Amniotic epithelial cell (primary cell): ENCODE results near the gene DMP1.
"Not testable (repeated sequence)": the region's sequence is repeated elsewhere in the genome, so short reads cannot be mapped to it uniquely, and the experiment has no call there.

Experiments used
- DNase-seq: peaks from one replicate; pipeline ENCODE4 v3.0.0-alpha.2; 2010; ENCODE audit warnings: low read depth

DMP1 gene

DNA sequence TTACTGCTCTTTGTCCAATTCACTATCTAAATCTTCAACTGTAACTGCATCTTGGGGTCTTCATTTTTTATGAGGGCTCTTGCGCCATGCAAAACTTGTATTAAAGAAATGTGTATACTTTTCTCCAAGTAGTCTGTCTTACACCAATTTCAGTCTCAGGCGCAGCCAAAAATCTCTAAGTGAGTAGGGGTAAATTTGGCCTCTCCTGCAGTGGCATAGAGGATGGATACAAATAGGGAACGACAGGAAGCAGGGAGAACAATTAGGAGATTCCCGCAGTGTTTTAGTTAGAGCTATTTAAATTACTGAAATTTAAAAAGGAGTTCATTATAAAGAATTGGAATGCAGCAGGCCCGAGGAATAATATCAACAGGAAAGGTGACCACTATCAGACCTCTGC, 30.2 kb downstream of the DMP1 start:
- DNase-seq = no peak

GRCh38 chr4:87688316-87688715, 38.2 kb downstream of the DMP1 start:
- no peak for DNase-seq

GRCh38 chr4:87690947-87691346, 40.9 kb downstream of the DMP1 start:
- DNase-seq = not testable (repeated sequence)

DNA sequence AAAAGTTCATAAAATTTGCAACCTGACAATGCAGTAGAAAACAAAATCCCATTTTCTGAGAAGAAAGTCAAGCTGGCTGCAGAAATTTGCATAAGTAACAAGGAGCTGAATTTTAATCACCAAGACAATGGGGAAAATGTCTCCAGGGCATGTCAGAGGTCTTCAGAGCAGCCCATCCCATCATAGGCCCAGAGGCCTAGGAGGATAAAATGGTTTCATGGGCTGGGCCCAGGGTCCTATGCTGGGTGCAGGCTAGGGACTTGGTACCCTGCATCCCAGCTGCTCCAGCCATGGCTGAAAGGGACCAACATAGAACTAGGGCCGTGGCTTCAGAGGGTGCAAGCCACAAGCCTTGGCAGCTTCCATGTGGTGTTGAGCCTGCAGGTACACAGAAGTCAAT, 42.0 kb downstream of the DMP1 start:
- not testable (repeated sequence) for DNase-seq

- no peak for DNase-seq
Measured at GRCh38 chr4:87697272-87697671, 47.2 kb downstream of the DMP1 start.

DNA sequence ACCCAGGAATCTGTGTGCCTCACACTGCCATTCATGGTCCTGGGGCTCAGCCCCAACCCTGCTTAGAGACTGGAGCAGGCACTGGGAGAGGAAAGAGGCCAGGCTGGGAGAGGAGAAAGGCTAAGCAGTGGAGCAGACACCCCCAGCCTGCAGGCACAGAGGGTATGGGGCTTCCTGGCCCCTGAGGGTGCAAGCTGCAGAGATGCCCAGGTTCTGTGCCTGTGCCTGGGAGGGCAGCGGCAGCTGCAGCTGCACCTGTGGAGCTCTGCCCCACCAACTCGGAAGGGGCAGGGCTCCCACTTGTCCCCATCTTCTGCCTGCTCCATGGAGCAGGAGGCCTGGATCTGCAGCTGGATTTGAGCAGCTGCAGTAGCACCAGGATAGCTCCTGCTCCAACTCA, 47.9 kb downstream of the DMP1 start:
- no peak for DNase-seq

GRCh38 chr4:87698394-87698793, 48.3 kb downstream of the DMP1 start:
- DNase-seq = no peak

DNA sequence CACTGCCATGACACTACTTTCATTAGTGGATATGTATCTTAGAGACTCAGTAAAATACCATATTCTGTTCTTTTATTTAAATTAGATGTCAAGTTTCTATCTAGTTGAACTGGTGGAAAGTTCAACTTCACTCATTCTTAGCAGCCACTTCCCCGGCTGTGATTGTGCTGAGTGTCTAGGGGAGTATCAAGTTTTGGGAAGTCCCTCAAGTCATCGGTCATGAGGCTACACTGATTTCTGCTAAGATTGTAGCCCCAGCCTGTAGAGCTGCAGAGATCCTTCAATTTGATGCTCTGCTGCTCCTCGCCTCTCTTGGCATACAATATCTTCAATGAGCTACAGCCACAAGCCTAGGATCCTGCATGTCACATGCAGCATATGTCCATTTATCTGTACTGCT, 53.9 kb downstream of the DMP1 start:
- no peak for DNase-seq

- no peak for DNase-seq
Measured at GRCh38 chr4:87707279-87707918, 57.3 kb downstream of the DMP1 start.
